ENCODE results near the gene SMO. TPM values are rescaled to one million over a fixed set of nuclear protein-coding genes. Genes with fewer than 3 reads are reported as not detected.

SMO gene
- total and polyA plus RNA-seq, 9 of the 15 experiments (the other 6 are each of a cell fraction or from before 2014, with no cell fraction given), result 0.05 to 0.13 (median 0.10) TPM; not detected in 5

- DNase-seq (ENCODE audit: extremely low read depth in 1 of 4, low spot score in 3 of 4), result no peak
- Histone ChIP-seq H3K9me1 (ENCODE audit: control insufficient read depth, insufficient read depth, low read length) (no peaks in the 10 kb centered on the region), H3K4me1 (replicated peaks in 1 of 2; ENCODE audit: control insufficient read depth in 2 of 2, insufficient read depth in 2 of 2, low read length in 2 of 2) (peaks cover 0 to 13% of the 10 kb centered on the region in 2 experiments; a peak in 2 of 5 replicates), H3K27ac (ENCODE audit: extremely low read depth, low read depth, low read length) (no peak overlapping the region), H2AFZ (ENCODE audit: low read depth, low read length) (no peak overlapping the region), H3K9me3 (replicated peaks; ENCODE audit: control insufficient read depth, insufficient read depth, low read depth, low read length) (no peaks in the 10 kb centered on the region), H3K4me3 (no peak overlapping the region), H3K79me2 (ENCODE audit: control insufficient read depth, insufficient read depth, low read length) (no peaks in the 10 kb centered on the region), H3K27me3 (ENCODE audit: control insufficient read depth in 2 of 2, insufficient read depth in 2 of 2, low read length in 2 of 2) (peaks cover 65 to 68% of the 10 kb centered on the region in 2 experiments), H4K20me1 (replicated peaks; ENCODE audit: control insufficient read depth, insufficient read depth, low read length) (no peaks in the 10 kb centered on the region; the same call in 1 of the 2 replicates), H3K9ac (ENCODE audit: insufficient read depth in 1 of 2, low read depth in 2 of 2, low read length in 2 of 2) (no peak overlapping the region), H3K36me3 (ENCODE audit: control insufficient read depth, insufficient read depth, low read length) (no peaks in the 10 kb centered on the region), H3K4me2 (ENCODE audit: insufficient read depth, low read length) (no peak overlapping the region)
- BruUV-seq (replicated peaks), result no TSS peak
- intact Hi-C loops (cut with micrococcal nuclease) (loop anchor here (5.0 kb wide), 1 partner anchor 77 kb away; no protein-coding TSS in a partner anchor), in situ Hi-C loops (cut with MboI) (no loop called here)
- no peak for FAIRE-seq
- WGBS (ENCODE audit: insufficient coverage, low coverage, missing lambda C conversion rate), result 5% methylated on average over 13 of the region's 13 CpGs
- POLR2A ChIA-PET, result no interaction called here
- CTCF ChIA-PET (ENCODE audit: low intra/inter-chr PET ratio), result no interaction called here
- no peak for ATAC-seq
- TF ChIP-seq ZNF696 (CRISPR knock-in tag; conservative IDR thresholded peaks at IDR 0.05) (no peak), SRSF7 (optimal IDR thresholded peaks at IDR 0.05; ENCODE audit: low read depth, low read length) (no peak), ZBED1 (IDR thresholded peaks at IDR 0.05) (no peak), NONO (IDR thresholded peaks at IDR 0.05; ENCODE audit: low read depth in 2 of 2, low read length in 1 of 2) (no peak), ZNF274 (IDR thresholded peaks at IDR 0.05; ENCODE audit: borderline replicate concordance, low read depth, low read length) (no peak), ATF6 (CRISPR knock-in tag; IDR thresholded peaks at IDR 0.05) (no peak)
Observed at GRCh38 chr7:129189661-129190310, 1.4 kb downstream of the SMO start.

Measured in K562 (cell line).